GM12874 (cell line): ENCODE data around the gene ZNF865.

ENCODE experiments used
- CTCF ChIP-seq: IDR thresholded peaks from 2 replicates; pipeline ENCODE4 v1.5.1; 2011; ENCODE audit warnings: low read depth, mild to moderate bottlenecking, control low read depth, low read length, moderate library complexity; ENCODE audit not compliant: insufficient read depth

ZNF865 gene

DNA sequence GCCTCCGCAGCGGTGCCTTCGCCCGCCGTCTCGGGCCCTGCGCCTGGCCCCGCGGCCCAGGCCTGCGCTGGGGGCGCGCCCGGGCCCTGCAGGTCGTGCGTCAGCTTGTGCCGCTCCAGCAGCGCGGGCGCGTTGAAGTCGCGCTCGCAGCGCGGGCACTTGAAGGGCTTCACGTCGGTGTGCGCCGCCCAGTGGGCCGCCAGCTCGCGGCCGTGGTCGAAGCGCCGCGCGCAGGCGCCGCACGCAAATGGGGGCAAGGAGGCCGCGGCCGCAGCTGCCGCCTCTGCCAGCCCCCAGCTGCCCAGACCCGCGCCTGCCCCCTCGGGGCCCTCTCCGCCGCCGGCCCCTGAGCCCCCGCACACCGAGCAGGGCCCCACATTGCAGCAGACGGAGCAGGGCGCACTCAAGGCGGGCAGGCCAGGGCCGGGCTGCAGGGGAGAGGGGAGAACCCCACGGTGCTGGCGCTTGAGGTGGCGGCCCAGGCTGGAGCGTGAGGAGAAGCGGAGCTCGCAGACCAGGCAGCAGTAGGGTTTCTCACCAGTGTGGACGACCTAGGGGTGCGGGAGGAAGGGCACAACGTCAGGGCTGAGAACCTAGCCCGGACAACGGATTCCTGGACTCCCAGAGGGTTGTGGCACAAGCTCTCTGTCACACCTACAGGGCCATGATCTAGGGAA is 12.2 kb upstream of the ZNF865 start:
- no peak for TF ChIP-seq CTCF

GRCh38 chr19:55594996-55595545 is 10.4 kb upstream of the ZNF865 start:
- TF ChIP-seq CTCF, result no peak

- no peak for TF ChIP-seq CTCF
These were observed 9.1 kb upstream of the ZNF865 start for GRCh38 chr19:55596304-55596703.

DNA sequence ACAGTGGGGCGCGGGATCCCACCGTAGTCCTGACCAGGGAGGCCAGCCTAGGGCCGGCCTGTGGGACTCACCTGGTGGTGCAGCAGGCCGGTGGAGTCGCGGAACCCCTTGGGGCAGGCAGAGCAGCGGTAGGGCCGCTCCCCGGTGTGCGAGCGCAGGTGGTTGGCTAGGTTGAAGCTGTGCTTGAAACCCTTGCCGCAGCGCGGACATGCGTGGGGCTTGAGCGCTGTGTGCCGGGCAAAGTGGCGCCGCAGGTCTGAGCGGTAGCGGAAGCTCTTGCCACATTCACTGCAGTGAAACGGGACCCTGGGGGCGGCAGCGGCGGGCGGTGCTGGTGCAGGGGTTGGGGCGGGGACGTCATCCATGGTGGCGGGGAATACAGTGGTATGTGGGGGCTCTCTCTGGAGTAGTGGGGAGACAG is 7.9 kb upstream of the ZNF865 start:
- no peak for TF ChIP-seq CTCF

DNA sequence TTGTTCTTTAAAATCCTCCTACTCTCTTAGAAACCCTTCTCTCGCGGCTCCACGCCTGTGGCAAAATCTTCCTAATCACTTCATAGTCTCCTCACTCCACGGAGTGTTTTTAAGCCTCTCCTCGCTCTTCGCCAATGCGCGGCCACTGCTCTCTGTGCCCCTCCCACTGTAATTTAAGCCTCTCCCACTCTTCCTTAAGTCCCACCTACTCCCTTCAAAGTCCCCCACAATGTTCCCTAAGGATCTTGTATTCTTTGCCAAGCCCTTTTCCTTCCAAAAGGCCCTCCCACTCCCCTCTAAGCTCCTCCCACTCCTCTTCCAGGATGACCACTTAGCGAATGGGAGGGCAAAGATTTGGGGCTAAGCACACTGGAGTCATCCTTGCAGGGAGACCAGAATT is 7.4 kb upstream of the ZNF865 start:
- no peak for TF ChIP-seq CTCF

- no peak for TF ChIP-seq CTCF
These were observed 6.6 kb upstream of the ZNF865 start for GRCh38 chr19:55598719-55599467.

GRCh38 chr19:55599468-55599841 is 6.0 kb upstream of the ZNF865 start, which contains the start of gene FIZ1:
TSS of gene FIZ1 (minus strand) at chr19:55599517. CDS start at chr19:55597865, 1,652 bp downstream.
- no peak for TF ChIP-seq CTCF
